DND-41 (cell line): ENCODE data around the gene RASGRF1.

Experiments
- ATAC-seq: fragments of 200-7000 bp; cut with Tn5 transposase; 3 replicates; pipeline ENCODE4 v1.9.1; 2021; ENCODE audit warnings: low read depth; ENCODE audit not compliant: insufficient read depth
- DNase-seq: peaks from one replicate; pipeline ENCODE4 v3.0.0-alpha.2; 2020
- H2AFZ ChIP-seq: 2 replicates; pipeline ENCODE4 v1.6.0; 2012; ENCODE audit warnings: low read depth, low read length
- H3K27ac ChIP-seq: 2 replicates; pipeline ENCODE4 v1.5.1; 2012; ENCODE audit warnings: low read length, inconsistent platforms
- H3K27me3 ChIP-seq: fragments of 200-600 bp; sonication (generic); 2 replicates; pipeline ENCODE4 v1.6.0; 2012; ENCODE audit warnings: low read length, mild to moderate bottlenecking, inconsistent platforms; ENCODE audit not compliant: insufficient read depth, poor library complexity
- H3K36me3 ChIP-seq: 2 replicates; pipeline ENCODE4 v1.5.1; 2012; ENCODE audit warnings: low read length, inconsistent platforms; ENCODE audit not compliant: insufficient read depth
- H3K4me1 ChIP-seq: 2 replicates; pipeline ENCODE4 v1.5.1; 2012; ENCODE audit warnings: mild to moderate bottlenecking, low read length; ENCODE audit not compliant: insufficient read depth
- H3K4me2 ChIP-seq: 2 replicates; pipeline ENCODE4 v1.6.0; 2012; ENCODE audit warnings: mild to moderate bottlenecking, moderate library complexity, low read length, inconsistent platforms; ENCODE audit not compliant: insufficient read depth
- H3K4me3 ChIP-seq, 2 experiments: fragments of 200-600 bp in 1 of 2; shearing (Covaris generic) in 1 of 2; 2 replicates each; pipeline ENCODE4 v1.5.1; 2012 to 2016; ENCODE audit warnings: inconsistent platforms in 2 of 2, low read length in 2 of 2, mild to moderate bottlenecking in 2 of 2, low read depth in 1 of 2, moderate library complexity in 1 of 2
- H3K79me2 ChIP-seq: 2 replicates; pipeline ENCODE4 v1.6.0; 2012; ENCODE audit warnings: low read length, inconsistent platforms; ENCODE audit not compliant: insufficient read depth
- H3K9ac ChIP-seq: 2 replicates; pipeline ENCODE4 v1.6.0; 2012; ENCODE audit warnings: low read depth, mild to moderate bottlenecking, inconsistent platforms, low read length, moderate library complexity
- H3K9me3 ChIP-seq: 2 replicates; pipeline ENCODE4 v1.5.1; 2012; ENCODE audit warnings: low read length, moderate library complexity, mild to moderate bottlenecking, inconsistent platforms; ENCODE audit not compliant: insufficient read depth, severe bottlenecking
- H4K20me1 ChIP-seq: 2 replicates; pipeline ENCODE4 v1.6.0; 2012; ENCODE audit warnings: low read length; ENCODE audit not compliant: insufficient read depth
- CTCF ChIP-seq: IDR thresholded peaks from 2 replicates; pipeline ENCODE4 v1.5.1; 2012; ENCODE audit warnings: borderline replicate concordance, low read length, moderate library complexity, mild to moderate bottlenecking; ENCODE audit not compliant: poor library complexity, severe bottlenecking; ENCODE audit errors: extremely low read depth
- EZH2 ChIP-seq: IDR thresholded peaks from 3 replicates; pipeline ENCODE4 v1.6.1; 2012; ENCODE audit warnings: borderline replicate concordance, low read depth, mild to moderate bottlenecking, moderate library complexity, low read length, inconsistent platforms; ENCODE audit not compliant: severe bottlenecking

The RASGRF1 gene

GRCh38 chr15:78914027-78914764 is 176.4 kb downstream of the RASGRF1 start:
- H3K36me3 ChIP-seq = peaks cover 72% of the 10 kb centered on the region

GRCh38 chr15:78913012-78913411 is 177.6 kb downstream of the RASGRF1 start:
- DNase-seq (no peak), ATAC-seq (no peak)
- no peak overlapping the region for H3K9ac ChIP-seq
- no peak overlapping the region for H3K4me3 ChIP-seq
- H3K9me3 ChIP-seq = no peaks in the 10 kb centered on the region
- H3K4me1 ChIP-seq = no peaks in the 10 kb centered on the region
- H4K20me1 ChIP-seq = peaks cover 16% of the 10 kb centered on the region
- H3K36me3 ChIP-seq = peaks cover 77% of the 10 kb centered on the region
- no peaks in the 10 kb centered on the region; the same call in 1 of the 2 replicates for H3K79me2 ChIP-seq
- TF ChIP-seq EZH2 = no peak
- TF ChIP-seq CTCF = no peak
- no peaks in the 10 kb centered on the region for H3K27me3 ChIP-seq
- no peak overlapping the region for H3K27ac ChIP-seq
- H2AFZ ChIP-seq = no peak overlapping the region
- H3K4me2 ChIP-seq = no peak overlapping the region

More at GRCh38 chr15:78914027-78914764, 176.4 kb downstream of the RASGRF1 start:
- Histone ChIP-seq H3K27me3 (no peaks in the 10 kb centered on the region), H3K27ac (no peak overlapping the region), H3K4me1 (no peaks in the 10 kb centered on the region), H2AFZ (no peak overlapping the region), H3K9ac (no peak overlapping the region), H3K4me3 (no peak overlapping the region), H3K9me3 (no peaks in the 10 kb centered on the region), H4K20me1 (peaks cover 16% of the 10 kb centered on the region), H3K4me2 (no peak overlapping the region), H3K79me2 (no peaks in the 10 kb centered on the region; the same call in 1 of the 2 replicates)
- DNase-seq (no peak), ATAC-seq (no peak; the same call in 2 of the 3 replicates)
- TF ChIP-seq CTCF (peak; percentile 37), EZH2 (no peak)

- Histone ChIP-seq H3K36me3 (peaks cover 76% of the 10 kb centered on the region), H4K20me1 (peaks cover 16% of the 10 kb centered on the region), H3K79me2 (no peaks in the 10 kb centered on the region; the same call in 1 of the 2 replicates), H3K27me3 (no peaks in the 10 kb centered on the region), H2AFZ (no peak overlapping the region), H3K4me2 (no peak overlapping the region), H3K27ac (no peak overlapping the region), H3K9ac (no peak overlapping the region), H3K9me3 (no peaks in the 10 kb centered on the region), H3K4me1 (no peaks in the 10 kb centered on the region), H3K4me3 (no peak overlapping the region)
- no peak for DNase-seq
- ATAC-seq = no peak
- TF ChIP-seq CTCF (no peak), EZH2 (no peak)
Observed at GRCh38 chr15:78912316-78912715, 178.3 kb downstream of the RASGRF1 start.
